GM19395 (cell line): ENCODE data around the gene TSPYL4.
A peak's percentile ranks its signal among the peaks of the same experiment; 100 is the strongest.

ENCODE experiments used
- ATAC-seq: cut with Tn5 transposase; IDR thresholded peaks from one replicate; pipeline ENCODE4 v1.9.1; 2021; ENCODE audit warnings: mild to moderate bottlenecking, moderate library complexity; ENCODE audit not compliant: unreplicated experiment

TSPYL4 gene

GRCh38 chr6:116229287-116229913 lies 24.5 kb downstream of the TSPYL4 start:
- no peak for ATAC-seq

- no peak for ATAC-seq
Observed at GRCh38 chr6:116223355-116223754, 30.5 kb downstream of the TSPYL4 start.

- ATAC-seq: no peak
Observed at GRCh38 chr6:116221911-116222310, 32.0 kb downstream of the TSPYL4 start.

DNA sequence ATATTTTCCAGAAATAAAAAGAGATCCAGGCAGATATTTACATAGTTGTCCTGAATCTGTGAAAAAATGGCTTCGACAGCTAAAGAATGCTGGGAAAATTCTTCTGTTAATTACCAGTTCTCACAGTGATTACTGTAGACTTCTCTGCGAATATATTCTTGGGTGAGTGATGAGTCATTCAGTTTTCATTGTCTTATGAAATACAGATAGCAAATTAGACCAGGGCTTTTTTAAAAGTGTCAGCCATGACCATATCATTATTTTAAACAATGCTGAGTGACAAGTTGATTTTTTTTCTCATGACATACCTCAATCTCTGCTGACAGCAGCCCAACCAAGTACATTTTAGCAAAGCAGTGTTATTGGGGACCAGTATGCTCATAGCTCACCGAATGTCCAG lies 32.8 kb downstream of the TSPYL4 start:
- ATAC-seq: no peak

DNA sequence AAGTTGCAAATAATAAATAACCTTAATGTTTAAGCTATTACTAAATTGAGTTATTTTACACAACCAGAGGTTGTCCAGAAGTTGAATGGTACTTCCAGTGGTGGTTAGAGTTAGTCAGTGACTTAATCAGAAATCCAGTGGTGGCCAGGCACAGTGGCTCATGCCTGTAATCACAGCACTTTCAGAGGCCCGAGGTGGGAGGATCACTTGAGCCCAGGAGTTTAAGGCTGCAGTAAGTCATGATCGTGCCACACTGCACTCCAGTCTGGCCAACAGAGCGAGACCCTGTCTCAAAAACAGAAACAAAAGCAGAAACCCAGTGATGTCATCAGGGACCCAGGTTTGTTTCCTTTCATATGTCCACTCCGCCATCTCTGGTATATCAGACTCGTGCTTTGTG lies 35.0 kb downstream of the TSPYL4 start:
- ATAC-seq: no peak

DNA sequence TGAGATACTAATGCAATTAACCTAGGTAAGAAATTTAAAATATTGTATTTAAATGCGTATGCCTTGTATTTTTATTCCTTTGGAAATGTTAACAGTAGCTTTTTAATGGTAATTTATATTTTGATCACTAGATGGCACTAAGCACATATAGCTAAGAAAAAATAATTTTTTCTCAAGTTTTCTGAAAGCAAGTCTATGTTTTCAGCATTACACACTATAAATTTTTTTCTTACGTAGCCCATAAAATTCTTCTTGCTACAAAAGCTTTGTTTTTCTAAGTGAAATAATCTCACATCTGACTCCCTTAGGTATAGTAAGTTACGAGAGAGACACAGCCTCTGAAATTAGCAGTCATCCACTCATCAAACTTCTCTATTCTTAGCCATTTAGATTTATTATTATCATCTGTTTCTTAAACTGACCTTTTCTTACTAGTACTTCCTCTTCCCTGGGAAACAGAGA lies 35.7 kb downstream of the TSPYL4 start:
- ATAC-seq: peak; percentile 45

DNA sequence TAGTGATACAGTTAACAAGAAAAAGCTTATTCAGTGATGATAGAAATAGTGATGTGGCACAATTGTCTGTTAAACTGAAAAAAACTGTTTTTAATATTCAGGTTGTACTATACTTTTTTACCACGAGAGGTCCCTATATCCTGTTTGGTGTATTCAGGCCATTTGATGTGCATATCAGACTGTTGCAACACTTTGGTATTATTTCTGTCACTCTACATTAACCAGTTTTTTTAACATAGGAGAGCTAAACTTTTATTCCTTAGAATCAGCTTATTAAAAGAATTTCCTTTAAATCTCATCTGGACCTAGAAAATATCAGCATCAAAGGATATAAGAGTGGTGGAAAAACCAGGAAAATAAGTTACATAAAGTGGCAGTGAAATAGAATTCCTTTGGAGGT lies 36.8 kb downstream of the TSPYL4 start:
- peak; percentile 56 for ATAC-seq

DNA sequence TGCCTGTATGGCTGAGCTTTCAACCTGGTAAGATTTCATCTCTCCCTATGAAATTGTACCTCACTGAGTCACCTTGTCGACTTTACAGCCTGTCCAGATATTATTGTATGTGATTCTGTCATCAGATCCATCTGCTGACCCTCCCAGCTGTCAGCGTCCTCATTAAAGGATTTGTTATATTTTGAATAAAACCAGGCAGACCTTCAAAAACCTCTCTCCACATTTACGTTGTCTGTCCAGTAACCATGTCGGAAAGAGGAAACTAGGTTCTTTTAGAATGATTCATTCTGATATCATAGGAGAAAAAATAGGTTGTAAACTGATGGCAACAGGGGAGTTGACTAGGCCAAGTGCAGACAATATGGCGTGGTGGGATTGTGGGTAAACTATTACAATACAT lies 38.5 kb downstream of the TSPYL4 start:
- ATAC-seq: no peak

- no peak for ATAC-seq
Observed at GRCh38 chr6:116214681-116215080, 39.2 kb downstream of the TSPYL4 start.

DNA sequence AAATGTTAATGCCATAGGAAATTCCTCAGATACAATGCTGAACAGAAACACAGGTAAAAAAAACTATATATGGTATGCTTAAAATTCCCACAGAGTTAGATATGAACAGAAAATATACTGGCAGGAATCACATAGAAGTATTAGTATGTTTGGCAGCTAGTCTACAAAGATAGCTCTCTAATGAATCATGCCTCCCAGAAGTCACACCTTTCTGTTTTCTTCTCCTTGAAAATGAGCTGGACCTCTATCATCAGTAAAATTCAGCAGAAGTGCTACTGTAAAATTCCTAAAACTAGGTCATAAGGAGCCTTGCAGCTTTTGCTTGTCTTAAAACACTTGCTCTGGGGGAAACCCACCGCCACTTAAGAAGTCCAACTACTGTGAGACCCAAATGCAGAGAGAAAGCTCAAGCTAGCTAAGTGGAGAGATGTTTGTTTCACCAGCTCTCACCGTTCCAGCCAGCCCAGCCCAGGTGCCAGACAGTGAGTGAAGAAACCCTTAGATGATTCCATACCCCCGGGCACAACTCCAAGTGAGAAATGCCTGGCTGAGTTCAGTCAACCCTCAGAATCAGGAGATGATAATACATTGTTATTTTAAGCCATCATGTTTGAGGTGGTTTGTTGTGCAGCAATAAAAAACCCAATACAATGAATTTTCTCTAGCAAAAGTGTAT lies 43.0 kb downstream of the TSPYL4 start:
- ATAC-seq: no peak

- no peak for ATAC-seq
Observed at GRCh38 chr6:116210316-116210715, 43.6 kb downstream of the TSPYL4 start.

DNA sequence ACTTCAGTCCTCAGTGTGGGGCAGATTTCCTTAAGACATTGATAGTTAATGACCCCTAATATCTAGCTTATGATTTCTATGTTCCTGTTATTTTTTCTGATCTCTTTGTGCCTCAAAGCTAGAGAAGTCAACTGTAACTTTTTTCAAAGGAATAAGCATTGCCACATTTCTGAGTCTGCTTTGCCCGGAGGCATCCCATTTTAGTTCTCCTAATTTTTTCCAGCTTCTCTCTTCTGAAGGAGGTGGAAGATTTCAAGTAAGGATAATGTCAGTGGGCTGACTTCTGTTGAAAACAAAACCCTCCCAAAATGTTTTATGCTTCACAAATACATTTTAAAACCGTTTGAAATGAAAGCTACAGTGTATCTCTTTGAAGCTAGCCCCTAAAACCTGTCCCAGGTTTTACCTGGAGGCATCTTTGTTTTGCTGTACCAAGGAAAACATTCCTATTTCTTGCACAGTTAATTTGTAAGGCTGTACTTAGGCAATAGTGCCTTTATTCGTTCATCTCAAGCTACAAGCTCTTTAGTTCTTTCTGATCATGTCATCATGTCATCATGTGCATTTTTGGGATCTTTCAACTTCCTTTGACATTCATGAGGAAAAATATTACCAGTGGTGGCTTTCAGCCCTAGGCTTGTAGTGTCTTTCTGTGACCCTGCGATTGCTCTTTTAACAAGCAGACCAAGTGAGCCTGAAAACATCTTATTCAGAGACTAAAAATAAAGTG lies 45.7 kb downstream of the TSPYL4 start:
- no peak for ATAC-seq

- ATAC-seq: no peak
Observed at GRCh38 chr6:116206231-116206903, 47.5 kb downstream of the TSPYL4 start.

DNA sequence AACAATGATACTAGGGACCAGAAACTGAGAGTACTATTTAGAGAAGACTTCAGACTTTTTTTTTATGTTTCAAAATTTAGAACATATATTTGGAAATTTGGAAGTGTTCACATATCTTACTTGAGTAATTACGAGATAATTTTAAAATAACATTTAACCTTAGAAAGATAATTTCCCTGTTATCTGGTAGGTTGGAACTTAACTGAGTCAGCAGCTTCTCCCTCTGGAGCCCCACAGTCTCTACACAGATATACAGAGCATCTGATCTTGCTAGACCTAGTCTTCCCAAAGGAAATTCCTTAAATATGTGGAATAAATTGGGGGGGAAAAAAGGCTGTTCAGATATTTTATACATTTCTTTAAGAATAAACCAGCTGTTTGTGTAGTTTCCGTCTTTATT lies 48.6 kb downstream of the TSPYL4 start:
- ATAC-seq: no peak

DNA sequence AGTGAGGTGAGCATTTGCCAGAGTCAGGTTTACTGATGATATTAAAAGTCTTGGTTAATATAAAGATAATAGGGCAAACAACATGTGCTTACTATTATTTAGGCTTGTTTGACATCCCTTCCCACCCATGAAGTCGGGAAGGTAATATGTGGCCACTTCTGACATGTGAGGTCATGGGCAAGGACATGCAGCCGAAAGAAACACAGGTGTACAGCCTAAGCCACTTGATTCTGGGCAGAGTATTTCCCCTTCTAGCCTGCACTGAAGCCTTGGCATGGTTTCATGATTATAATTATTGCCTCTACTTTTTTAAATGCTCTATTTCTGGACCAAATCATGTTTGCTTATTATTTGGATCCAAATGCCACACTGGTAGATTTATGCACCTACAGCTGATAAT lies 52.3 kb downstream of the TSPYL4 start:
- no peak for ATAC-seq

DNA sequence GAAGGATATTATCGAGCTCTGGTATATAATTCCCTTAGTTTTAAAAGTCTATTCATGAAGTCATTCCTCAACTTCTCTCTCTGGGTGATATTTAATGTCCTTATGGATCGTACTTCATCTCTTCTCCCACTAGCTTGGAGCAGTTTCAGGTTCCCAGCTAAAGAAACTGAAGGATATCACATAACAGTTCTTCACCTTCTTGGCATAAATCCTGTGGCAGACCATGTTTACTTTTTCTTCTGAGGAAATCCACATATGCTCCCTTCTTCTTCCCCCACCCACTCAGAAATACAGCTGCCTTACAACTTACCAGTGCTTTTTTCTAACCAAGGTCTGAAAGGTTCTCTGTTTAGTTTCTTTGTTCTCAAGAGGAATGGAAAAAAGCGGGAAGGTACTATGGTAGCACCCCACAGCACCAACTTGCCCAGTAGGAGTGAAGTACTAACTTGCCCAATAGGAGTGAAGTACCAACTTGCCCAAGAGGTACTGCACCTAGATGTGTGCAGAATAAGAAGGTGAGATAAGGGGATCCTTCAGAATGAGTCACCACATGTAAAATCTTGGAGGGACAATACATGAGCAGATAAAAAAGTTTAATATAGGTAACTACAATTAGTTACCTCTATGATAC lies 53.1 kb downstream of the TSPYL4 start:
- ATAC-seq: no peak
